Measurements from ENCODE around the gene CFAP57. TPM values are rescaled to one million over a fixed set of nuclear protein-coding genes. Genes with fewer than 3 reads are reported as not detected.

The CFAP57 gene
- total and polyA plus RNA-seq, 9 of the 15 experiments (the other 6 are each of a cell fraction or from before 2014, with no cell fraction given) = 0.04 to 0.22 (median 0.07) TPM; not detected in 3

- TF ChIP-seq RERE (CRISPR knock-in tag; IDR thresholded peaks at IDR 0.05; ENCODE audit: borderline replicate concordance) = no peak
- no peak for TF ChIP-seq CBX2 (IDR thresholded peaks at IDR 0.05; ENCODE audit: insufficient read depth, low read length, poor library complexity, severe bottlenecking)
- TF ChIP-seq RAD21 (CRISPR knock-in tag; conservative IDR thresholded peaks at IDR 0.05 in 1 of 2, IDR thresholded peaks at IDR 0.05 in 1 of 2) = peak; percentile 36 to 75; a peak in 3 of 4 replicates
- TF ChIP-seq ZNF830 (CRISPR knock-in tag; IDR thresholded peaks at IDR 0.05) = no peak
- peak; percentile 54 for TF ChIP-seq NEUROD1 (IDR thresholded peaks at IDR 0.05; ENCODE audit: borderline replicate concordance, low read depth, low read length, partially characterized antibody)
- no peak for TF ChIP-seq MYNN (IDR thresholded peaks at IDR 0.05)
- no peak for TF ChIP-seq MYNN (CRISPR knock-in tag; IDR thresholded peaks at IDR 0.05)
- TF ChIP-seq E2F4 (CRISPR knock-in tag; IDR thresholded peaks at IDR 0.05; ENCODE audit: low read depth) = no peak
- TF ChIP-seq ZNF583 (CRISPR knock-in tag; IDR thresholded peaks at IDR 0.05) = no peak
- TF ChIP-seq THRAP3 (IDR thresholded peaks at IDR 0.05; ENCODE audit: borderline replicate concordance) = no peak
- no peak for TF ChIP-seq TSHZ1 (CRISPR knock-in tag; IDR thresholded peaks at IDR 0.05)
- TF ChIP-seq NCOA4 (IDR thresholded peaks at IDR 0.05; ENCODE audit: partially characterized antibody) = no peak
- TF ChIP-seq PTTG1 (tag; IDR thresholded peaks at IDR 0.05; ENCODE audit: low read depth) = no peak
- no peak for TF ChIP-seq ZNF75A (CRISPR knock-in tag; IDR thresholded peaks at IDR 0.05)
- TF ChIP-seq PBX2 (CRISPR knock-in tag; IDR thresholded peaks at IDR 0.05; ENCODE audit: low read depth) = no peak
- no peak for TF ChIP-seq PBX2 (tag; conservative IDR thresholded peaks at IDR 0.05; ENCODE audit: low read depth)
Measured at GRCh38 chr1:43143441-43143888, 28.7 kb upstream of the CFAP57 start (continued).

Data from K562 (cell line).